A549 (cell line): ENCODE measurements around the gene TTR. TPM values are rescaled to one million over a fixed set of nuclear protein-coding genes. Genes with fewer than 3 reads are reported as not detected.

Experiments used
- ATAC-seq, 2 experiments: fragments of 200-7000 bp in 1 of 2; fragments of >200 bp in 1 of 2; cut with Nextera tagmentation in 1 of 2; cut with Tn5 transposase in 1 of 2; 3 replicates each; pipeline versions ENCODE4 v1.8.0 to v1.9.1; 2018 to 2020; ENCODE audit warnings: mild to moderate bottlenecking in 1 of 2, moderate library complexity in 1 of 2
- CTCF ChIA-PET: fragments of 300-600 bp; sonication (Branson Sonifier 250); formaldehyde crosslinking; extraction: SDS; loops from one replicate; lab custom pipeline; 2021; ENCODE audit warnings: antibody characterized with exemption, inconsistent platforms; lab: Yijun Ruan, JAX
- POLR2A ChIA-PET: fragments of 350-600 bp; formaldehyde crosslinking; extraction: SDS; loops from one replicate; lab custom pipeline; 2021; ENCODE audit warnings: antibody characterized with exemption, inconsistent platforms; lab: Yijun Ruan, JAX
- DNase-seq, 2 experiments: peaks; one replicate each; pipeline versions ENCODE4 v3.0.0 to v3.0.0-alpha.2; 2011 to 2016; ENCODE audit warnings: low read depth in 1 of 2, low spot score in 1 of 2
- FAIRE-seq: peaks from 2 replicates; lab custom pipeline; 2011; peaks lifted over from hg19 to GRCh38; lab: Jason Lieb, UNC
- H3K27ac ChIP-seq, 2 experiments: fragments of >200 bp; sonication (Bioruptor Twin); formaldehyde crosslinking; 3 replicates each; pipeline ENCODE4 v1.5.1; 2016 to 2017
- H3K4me1 ChIP-seq: fragments of >200 bp; sonication (Bioruptor Twin); formaldehyde crosslinking; 3 replicates; pipeline ENCODE4 v1.6.1; 2016
- H3K4me2 ChIP-seq: fragments of >200 bp; sonication (Bioruptor Twin); formaldehyde crosslinking; 3 replicates; pipeline ENCODE4 v1.6.1; 2016
- H3K4me3 ChIP-seq: fragments of >200 bp; sonication (Bioruptor Twin); formaldehyde crosslinking; 3 replicates; pipeline ENCODE4 v1.5.1; 2016
- H3K9me3 ChIP-seq: fragments of >200 bp; sonication (Bioruptor Twin); formaldehyde crosslinking; 3 replicates; pipeline ENCODE4 v1.6.1; 2016
- CEBPB ChIP-seq, 2 experiments: fragments of >200 bp in 1 of 2; sonication (Bioruptor Twin) in 1 of 2; formaldehyde crosslinking in 1 of 2; IDR thresholded peaks; 2 replicates each; pipeline ENCODE4 v1.6.1; 2012 to 2016
- EP300 ChIP-seq, 2 experiments: fragments of >200 bp; sonication (Bioruptor Twin); formaldehyde crosslinking; IDR thresholded peaks; 2 replicates in 1 of 2; 3 replicates in 1 of 2; pipeline ENCODE4 v1.6.1; 2016 to 2017
- FOSB ChIP-seq: fragments of 250-450 bp; sonication (Bioruptor Pico); IDR thresholded peaks from 2 replicates; pipeline ENCODE4 v1.5.0; 2020; ENCODE audit warnings: mild to moderate bottlenecking, moderate library complexity
- FOSL2 ChIP-seq, 2 experiments: fragments of 450-650 bp in 1 of 2; fragments of >200 bp in 1 of 2; sonication (Bioruptor Twin) in 1 of 2; formaldehyde crosslinking; IDR thresholded peaks; 2 replicates each; pipeline versions ENCODE4 v1.5.0 to v1.6.1; 2016 to 2020; ENCODE audit warnings: mild to moderate bottlenecking in 1 of 2, moderate library complexity in 1 of 2
- HDAC2 ChIP-seq: fragments of 200-600 bp; sonication (generic); IDR thresholded peaks from 2 replicates; pipeline ENCODE4 v1.6.1; 2016
- JUN ChIP-seq, 2 experiments: fragments of >200 bp; sonication (Bioruptor Twin); formaldehyde crosslinking; IDR thresholded peaks; 2 replicates in 1 of 2; 3 replicates in 1 of 2; pipeline ENCODE4 v1.6.1; 2016 to 2017
- JUNB ChIP-seq: fragments of >200 bp; sonication (Bioruptor Twin); formaldehyde crosslinking; IDR thresholded peaks from 2 replicates; pipeline ENCODE4 v1.6.1; 2016
- MYC ChIP-seq: IDR thresholded peaks from 2 replicates; pipeline ENCODE4 v1.6.1; 2012; ENCODE audit warnings: mild to moderate bottlenecking, inconsistent platforms, low read length, improper control_type of control experiment, borderline replicate concordance
- NPAS2 ChIP-seq: fragments of 250-450 bp; sonication (Bioruptor Pico); IDR thresholded peaks from 2 replicates; pipeline ENCODE4 v1.8.0; 2022; ENCODE audit warnings: mild to moderate bottlenecking, moderate library complexity, borderline replicate concordance
- NR3C1 ChIP-seq: fragments of >200 bp; sonication (Bioruptor Twin); formaldehyde crosslinking; IDR thresholded peaks from 3 replicates; pipeline ENCODE4 v1.6.1; 2017
- POLR2A ChIP-seq: IDR thresholded peaks from 2 replicates; pipeline ENCODE4 v1.6.1; 2012; ENCODE audit warnings: mild to moderate bottlenecking, low read length
- SREBF2 ChIP-seq: fragments of 450-650 bp; IDR thresholded peaks from 2 replicates; pipeline ENCODE4 v1.6.1; 2014; ENCODE audit warnings: mild to moderate bottlenecking, moderate library complexity
- TP53 ChIP-seq: fragments of 250-450 bp; sonication (Bioruptor Pico); IDR thresholded peaks from 2 replicates; pipeline ENCODE4 v1.5.0; 2021; ENCODE audit warnings: mild to moderate bottlenecking, moderate library complexity
- ZSCAN20 ChIP-seq: fragments of 250-450 bp; sonication (Bioruptor Pico); IDR thresholded peaks from 2 replicates; pipeline ENCODE4 v1.8.0; 2022; ENCODE audit warnings: mild to moderate bottlenecking, moderate library complexity
- WGBS: methylation state at CpG from one replicate; pipeline ENCODE4 v1.1.6; 2017; ENCODE audit errors: missing lambda C conversion rate; 5-methylcytosine and 5-hydroxymethylcytosine counted together
- polyA plus RNA-seq, 4 experiments: library from polyadenylated mRNA; depleted of rRNA in 3 of 4; stranded (reverse); fragments of >200 nt; fragmentation: RNase III in 1 of 4; extraction: RNeasy Plus Mini Kit Qiagen cat#74134 plus additional on column Dnase treatment in 1 of 4; gene quantifications; 2 replicates in 3 of 4; 3 replicates in 1 of 4; pipeline ENCODE4 v1.2.3, GENCODE V29; 2011 to 2017
- TF ChIP-seq, protein P1 (sequence below): fragments of >200 bp; sonication (Bioruptor Twin); formaldehyde crosslinking; IDR thresholded peaks from 3 replicates; pipeline ENCODE4 v1.5.1; 2016
- TF ChIP-seq, protein P2 (sequence below): IDR thresholded peaks from 2 replicates; pipeline ENCODE4 v1.6.1; 2012; ENCODE audit warnings: low read depth, borderline replicate concordance
- TF ChIP-seq, protein P3 (sequence below): fragments of 200-600 bp; sonication (generic); IDR thresholded peaks from 2 replicates; pipeline ENCODE4 v1.6.1; 2016; ENCODE audit warnings: antibody characterized with exemption, mild to moderate bottlenecking, moderate library complexity
- TF ChIP-seq, protein P4 (sequence below): fragments of 250-450 bp; sonication (Bioruptor Pico); IDR thresholded peaks from 2 replicates; pipeline ENCODE4 v1.5.0; 2020; ENCODE audit warnings: low read depth, mild to moderate bottlenecking, moderate library complexity

Gene TTR
- polyA plus RNA-seq, 2 of the 4 experiments (the other 2 are of a cell fraction): 0.18 to 0.28 TPM

DNA sequence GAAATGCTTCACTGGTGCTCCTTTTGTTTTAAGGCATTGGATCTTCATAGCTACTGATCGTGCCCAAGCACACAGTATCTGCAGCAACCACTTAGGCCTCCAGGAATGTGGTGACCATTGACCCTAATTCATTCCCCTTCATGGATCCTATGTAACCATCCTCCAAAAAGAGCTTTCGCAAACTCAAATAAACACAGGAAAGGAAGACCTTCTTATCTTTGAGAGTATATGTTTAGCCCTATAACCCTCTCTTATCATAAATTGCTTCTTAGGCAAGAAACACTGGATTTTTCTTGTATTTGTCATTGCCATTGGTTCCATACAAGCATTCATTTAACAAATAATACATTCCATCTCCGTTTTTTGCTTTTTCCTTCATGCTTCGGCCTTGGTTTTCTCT, 4.1 kb upstream of the TTR start:
- H3K9me3 ChIP-seq: no peaks in the 10 kb centered on the region
- H3K4me3 ChIP-seq: no peak overlapping the region
- TF ChIP-seq FOSL2 (IDR thresholded peaks at IDR 0.05) (no peak), FOSL2 (CRISPR knock-in tag; IDR thresholded peaks at IDR 0.05) (no peak), EP300 (IDR thresholded peaks at IDR 0.05) (no peak), CEBPB (IDR thresholded peaks at IDR 0.05) (no peak), HDAC2 (no peak), MYC (no peak), JUN (IDR thresholded peaks at IDR 0.05) (no peak), ZSCAN20 (CRISPR knock-in tag) (no peak), NR3C1 (no peak), TP53 (no peak), JUNB (no peak), FOSB (CRISPR knock-in tag) (no peak), SREBF2 (no peak), NPAS2 (CRISPR knock-in tag) (no peak), POLR2A (no peak)
- TF ChIP-seq, protein P1, sequence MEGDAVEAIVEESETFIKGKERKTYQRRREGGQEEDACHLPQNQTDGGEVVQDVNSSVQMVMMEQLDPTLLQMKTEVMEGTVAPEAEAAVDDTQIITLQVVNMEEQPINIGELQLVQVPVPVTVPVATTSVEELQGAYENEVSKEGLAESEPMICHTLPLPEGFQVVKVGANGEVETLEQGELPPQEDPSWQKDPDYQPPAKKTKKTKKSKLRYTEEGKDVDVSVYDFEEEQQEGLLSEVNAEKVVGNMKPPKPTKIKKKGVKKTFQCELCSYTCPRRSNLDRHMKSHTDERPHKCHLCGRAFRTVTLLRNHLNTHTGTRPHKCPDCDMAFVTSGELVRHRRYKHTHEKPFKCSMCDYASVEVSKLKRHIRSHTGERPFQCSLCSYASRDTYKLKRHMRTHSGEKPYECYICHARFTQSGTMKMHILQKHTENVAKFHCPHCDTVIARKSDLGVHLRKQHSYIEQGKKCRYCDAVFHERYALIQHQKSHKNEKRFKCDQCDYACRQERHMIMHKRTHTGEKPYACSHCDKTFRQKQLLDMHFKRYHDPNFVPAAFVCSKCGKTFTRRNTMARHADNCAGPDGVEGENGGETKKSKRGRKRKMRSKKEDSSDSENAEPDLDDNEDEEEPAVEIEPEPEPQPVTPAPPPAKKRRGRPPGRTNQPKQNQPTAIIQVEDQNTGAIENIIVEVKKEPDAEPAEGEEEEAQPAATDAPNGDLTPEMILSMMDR: no peak
- TF ChIP-seq, protein P2, sequence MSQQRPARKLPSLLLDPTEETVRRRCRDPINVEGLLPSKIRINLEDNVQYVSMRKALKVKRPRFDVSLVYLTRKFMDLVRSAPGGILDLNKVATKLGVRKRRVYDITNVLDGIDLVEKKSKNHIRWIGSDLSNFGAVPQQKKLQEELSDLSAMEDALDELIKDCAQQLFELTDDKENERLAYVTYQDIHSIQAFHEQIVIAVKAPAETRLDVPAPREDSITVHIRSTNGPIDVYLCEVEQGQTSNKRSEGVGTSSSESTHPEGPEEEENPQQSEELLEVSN: no peak
- TF ChIP-seq, protein P3, sequence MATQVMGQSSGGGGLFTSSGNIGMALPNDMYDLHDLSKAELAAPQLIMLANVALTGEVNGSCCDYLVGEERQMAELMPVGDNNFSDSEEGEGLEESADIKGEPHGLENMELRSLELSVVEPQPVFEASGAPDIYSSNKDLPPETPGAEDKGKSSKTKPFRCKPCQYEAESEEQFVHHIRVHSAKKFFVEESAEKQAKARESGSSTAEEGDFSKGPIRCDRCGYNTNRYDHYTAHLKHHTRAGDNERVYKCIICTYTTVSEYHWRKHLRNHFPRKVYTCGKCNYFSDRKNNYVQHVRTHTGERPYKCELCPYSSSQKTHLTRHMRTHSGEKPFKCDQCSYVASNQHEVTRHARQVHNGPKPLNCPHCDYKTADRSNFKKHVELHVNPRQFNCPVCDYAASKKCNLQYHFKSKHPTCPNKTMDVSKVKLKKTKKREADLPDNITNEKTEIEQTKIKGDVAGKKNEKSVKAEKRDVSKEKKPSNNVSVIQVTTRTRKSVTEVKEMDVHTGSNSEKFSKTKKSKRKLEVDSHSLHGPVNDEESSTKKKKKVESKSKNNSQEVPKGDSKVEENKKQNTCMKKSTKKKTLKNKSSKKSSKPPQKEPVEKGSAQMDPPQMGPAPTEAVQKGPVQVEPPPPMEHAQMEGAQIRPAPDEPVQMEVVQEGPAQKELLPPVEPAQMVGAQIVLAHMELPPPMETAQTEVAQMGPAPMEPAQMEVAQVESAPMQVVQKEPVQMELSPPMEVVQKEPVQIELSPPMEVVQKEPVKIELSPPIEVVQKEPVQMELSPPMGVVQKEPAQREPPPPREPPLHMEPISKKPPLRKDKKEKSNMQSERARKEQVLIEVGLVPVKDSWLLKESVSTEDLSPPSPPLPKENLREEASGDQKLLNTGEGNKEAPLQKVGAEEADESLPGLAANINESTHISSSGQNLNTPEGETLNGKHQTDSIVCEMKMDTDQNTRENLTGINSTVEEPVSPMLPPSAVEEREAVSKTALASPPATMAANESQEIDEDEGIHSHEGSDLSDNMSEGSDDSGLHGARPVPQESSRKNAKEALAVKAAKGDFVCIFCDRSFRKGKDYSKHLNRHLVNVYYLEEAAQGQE: no peak
- ATAC-seq (no peak), FAIRE-seq (no peak), DNase-seq (no peak)
- WGBS: 69% methylated on average over 4 of the region's 4 CpGs
- CTCF ChIA-PET: interaction anchor here (1.0 kb wide), 1 partner anchor 31 kb away, joined by 3 read pairs; no protein-coding TSS in a partner anchor
- no peaks in the 10 kb centered on the region for H3K4me1 ChIP-seq
- no peak overlapping the region for H3K4me2 ChIP-seq
- no peak overlapping the region for H3K27ac ChIP-seq
- POLR2A ChIA-PET: no interaction called here

DNA sequence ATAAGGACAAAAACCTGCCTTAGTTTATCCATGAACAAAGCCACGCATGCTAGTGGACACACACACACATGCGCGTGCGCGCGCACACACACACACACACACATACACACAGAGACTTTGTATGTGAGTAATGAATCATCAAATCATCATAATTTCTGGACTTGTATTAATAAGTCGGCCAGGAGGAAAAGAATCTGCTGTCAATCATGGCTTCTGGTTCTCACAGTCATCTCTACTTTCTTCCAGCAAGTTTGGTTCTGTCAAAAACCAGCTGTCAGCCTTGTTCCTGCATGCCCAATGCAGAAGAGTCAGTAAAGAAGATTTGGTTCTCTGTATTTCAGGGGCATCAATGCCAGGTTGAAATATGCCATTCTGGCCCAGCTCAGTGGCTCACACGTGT, 1.1 kb upstream of the TTR start:
- 87% methylated on average over 8 of the region's 8 CpGs for WGBS
- no peak for ATAC-seq
- ChIA-PET POLR2A (no interaction called here), CTCF (interaction anchor here (0.7 kb wide), 1 partner anchor 136 kb away, joined by 3 read pairs; no protein-coding TSS in a partner anchor)
- TF ChIP-seq MYC: no peak
- TF ChIP-seq, protein P4, sequence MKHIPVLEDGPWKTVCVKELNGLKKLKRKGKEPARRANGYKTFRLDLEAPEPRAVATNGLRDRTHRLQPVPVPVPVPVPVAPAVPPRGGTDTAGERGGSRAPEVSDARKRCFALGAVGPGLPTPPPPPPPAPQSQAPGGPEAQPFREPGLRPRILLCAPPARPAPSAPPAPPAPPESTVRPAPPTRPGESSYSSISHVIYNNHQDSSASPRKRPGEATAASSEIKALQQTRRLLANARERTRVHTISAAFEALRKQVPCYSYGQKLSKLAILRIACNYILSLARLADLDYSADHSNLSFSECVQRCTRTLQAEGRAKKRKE (CRISPR knock-in tag): no peak
- no peak overlapping the region for H3K4me3 ChIP-seq
- no peak overlapping the region for H3K27ac ChIP-seq
- no peak for DNase-seq
- FAIRE-seq: no peak
- H3K9me3 ChIP-seq: no peaks in the 10 kb centered on the region
- H3K4me2 ChIP-seq: no peak overlapping the region
- no peaks in the 10 kb centered on the region for H3K4me1 ChIP-seq
